ENCODE results near the gene FMN1. TPM values are rescaled to one million over a fixed set of nuclear protein-coding genes. Genes with fewer than 3 reads are reported as not detected.
A peak's percentile ranks its signal among the peaks of the same experiment; 100 is the strongest.

FMN1 gene
- total RNA-seq, 2 donors from 2014 or later: 13.7 to 17.1 TPM

DNA sequence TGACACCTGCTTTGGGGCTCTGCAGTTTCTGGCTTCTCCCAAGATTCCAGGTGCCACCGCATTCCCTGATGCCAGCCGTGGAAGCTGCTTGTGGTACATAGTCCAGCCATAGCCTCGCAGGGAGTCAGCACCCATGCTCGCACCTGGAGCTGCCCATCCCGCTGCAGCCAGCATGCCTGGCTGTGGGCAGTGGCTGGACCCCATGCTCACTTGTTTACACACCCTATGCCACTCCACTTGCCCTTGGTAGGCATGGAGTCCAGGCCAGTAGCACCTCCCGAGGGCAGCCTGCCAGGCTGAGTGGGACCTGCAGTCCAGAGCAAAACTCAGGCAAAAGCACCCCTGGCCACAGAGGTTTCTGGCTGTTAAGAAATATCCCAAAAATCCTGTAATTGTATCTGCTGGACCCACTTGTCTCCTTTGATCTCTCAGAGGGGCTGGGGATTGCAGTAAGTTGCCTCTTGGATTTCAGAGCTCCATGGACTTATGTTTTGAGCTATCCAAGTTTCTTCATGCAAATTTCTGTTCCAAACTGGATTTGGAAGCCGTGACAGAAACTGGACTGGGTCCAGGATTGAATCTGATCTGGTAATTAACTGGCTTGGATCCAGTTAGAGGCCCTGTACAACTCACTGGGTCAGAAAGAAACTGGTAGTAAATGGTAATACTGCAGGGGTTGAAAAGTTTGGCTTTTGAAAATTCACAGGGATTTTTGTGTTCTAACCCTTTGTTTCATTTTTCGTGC, 149.3 kb downstream of the FMN1 start:
- ATAC-seq (no peak), DNase-seq (peak in 2 of 4 donors; percentile 23 to 42)
- no peaks in the 10 kb centered on the region for H3K36me3 ChIP-seq (replicated peaks in 1 of 2; ENCODE audit: insufficient read depth in 1 of 2, low read depth in 2 of 2)
- no peaks in the 10 kb centered on the region for H3K27me3 ChIP-seq
- intact Hi-C loops (cut with DNase I): no loop called here
- peaks cover 11% of the 10 kb centered on the region for H3K4me1 ChIP-seq
- peak overlapping the region in 2 of 4 donors; percentile 2 to 45 for H3K27ac ChIP-seq
- no peak overlapping the region for H3K4me3 ChIP-seq
- WGBS, 2 donors: 57 to 66% methylated on average over 4 to 8 of the region's 8 CpGs
- TF ChIP-seq POLR2A (IDR thresholded peaks at IDR 0.05): no peak
- TF ChIP-seq, protein P1, sequence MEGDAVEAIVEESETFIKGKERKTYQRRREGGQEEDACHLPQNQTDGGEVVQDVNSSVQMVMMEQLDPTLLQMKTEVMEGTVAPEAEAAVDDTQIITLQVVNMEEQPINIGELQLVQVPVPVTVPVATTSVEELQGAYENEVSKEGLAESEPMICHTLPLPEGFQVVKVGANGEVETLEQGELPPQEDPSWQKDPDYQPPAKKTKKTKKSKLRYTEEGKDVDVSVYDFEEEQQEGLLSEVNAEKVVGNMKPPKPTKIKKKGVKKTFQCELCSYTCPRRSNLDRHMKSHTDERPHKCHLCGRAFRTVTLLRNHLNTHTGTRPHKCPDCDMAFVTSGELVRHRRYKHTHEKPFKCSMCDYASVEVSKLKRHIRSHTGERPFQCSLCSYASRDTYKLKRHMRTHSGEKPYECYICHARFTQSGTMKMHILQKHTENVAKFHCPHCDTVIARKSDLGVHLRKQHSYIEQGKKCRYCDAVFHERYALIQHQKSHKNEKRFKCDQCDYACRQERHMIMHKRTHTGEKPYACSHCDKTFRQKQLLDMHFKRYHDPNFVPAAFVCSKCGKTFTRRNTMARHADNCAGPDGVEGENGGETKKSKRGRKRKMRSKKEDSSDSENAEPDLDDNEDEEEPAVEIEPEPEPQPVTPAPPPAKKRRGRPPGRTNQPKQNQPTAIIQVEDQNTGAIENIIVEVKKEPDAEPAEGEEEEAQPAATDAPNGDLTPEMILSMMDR (IDR thresholded peaks at IDR 0.05): no peak
- peaks cover 0 to 6% (median 0%) of the 10 kb centered on the region in 3 donors for H3K9me3 ChIP-seq

- DNase-seq (no peak), ATAC-seq (no peak)
- WGBS, 2 donors: 33 to 67% methylated on average over 1 of the region's 1 CpG
- H3K4me1 ChIP-seq: peaks cover 11% of the 10 kb centered on the region
- no peak overlapping the region for H3K4me3 ChIP-seq
- H3K27ac ChIP-seq: no peak overlapping the region
- no peaks in the 10 kb centered on the region for H3K27me3 ChIP-seq
- peaks cover 0 to 6% (median 0%) of the 10 kb centered on the region in 3 donors for H3K9me3 ChIP-seq
- TF ChIP-seq, protein P1 (IDR thresholded peaks at IDR 0.05): no peak
- TF ChIP-seq POLR2A (IDR thresholded peaks at IDR 0.05): no peak
- H3K36me3 ChIP-seq (replicated peaks in 1 of 2; ENCODE audit: insufficient read depth in 1 of 2, low read depth in 2 of 2): no peaks in the 10 kb centered on the region
- intact Hi-C loops (cut with DNase I): no loop called here
Observed at GRCh38 chr15:33044598-33044997, 149.9 kb downstream of the FMN1 start.

DNA sequence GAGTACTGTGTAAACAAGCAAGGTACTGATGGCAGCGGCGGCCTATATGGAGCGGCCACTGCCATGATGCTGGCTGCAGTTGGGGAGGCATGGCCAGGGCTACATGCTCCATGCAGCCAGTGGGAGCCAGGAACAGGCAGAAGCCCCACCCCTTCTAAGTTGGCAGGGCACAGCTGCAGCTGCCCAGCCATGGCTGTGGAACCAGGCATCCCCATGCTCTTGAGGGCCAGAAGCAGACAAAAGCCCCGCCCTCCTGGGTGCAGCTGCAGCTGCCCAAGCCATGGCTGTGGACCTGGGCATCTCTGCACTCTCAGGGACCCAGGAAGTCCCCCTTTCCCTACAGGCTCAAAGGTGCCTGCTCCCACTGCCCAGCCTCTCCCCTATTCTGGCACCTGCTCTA, 150.9 kb downstream of the FMN1 start:
- Histone ChIP-seq H3K27ac (no peak overlapping the region), H3K27me3 (no peaks in the 10 kb centered on the region), H3K4me3 (no peak overlapping the region), H3K4me1 (peaks cover 11% of the 10 kb centered on the region), H3K36me3 (replicated peaks in 1 of 2; ENCODE audit: insufficient read depth in 1 of 2, low read depth in 2 of 2) (no peaks in the 10 kb centered on the region), H3K9me3 (peaks cover 0 to 6% (median 0%) of the 10 kb centered on the region in 3 donors)
- intact Hi-C loops (cut with DNase I): no loop called here
- TF ChIP-seq, protein P1 (IDR thresholded peaks at IDR 0.05): no peak
- TF ChIP-seq POLR2A (IDR thresholded peaks at IDR 0.05): no peak
- DNase-seq: no peak
- ATAC-seq: no peak
- 77 to 85% methylated on average over 4 of the region's 4 CpGs for WGBS, 2 donors

DNA sequence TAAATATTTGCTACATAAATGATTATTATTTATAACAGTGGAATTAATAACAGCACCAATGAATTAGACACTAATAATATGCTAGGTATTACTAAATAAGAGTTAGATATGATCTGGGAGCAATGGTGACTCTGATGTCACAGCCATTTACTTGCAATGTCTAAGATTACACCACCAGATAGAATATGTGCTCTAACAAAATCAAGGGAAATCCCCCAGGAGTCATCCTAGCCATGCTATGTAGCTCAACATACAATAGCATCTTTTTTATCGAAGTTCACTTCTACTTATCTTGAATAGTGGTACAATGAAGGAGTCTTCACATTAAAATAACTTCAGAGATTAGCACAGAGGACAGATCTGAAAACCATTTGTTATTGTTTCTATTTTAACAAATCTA, 154.0 kb downstream of the FMN1 start:
- Histone ChIP-seq H3K27me3 (no peaks in the 10 kb centered on the region), H3K4me3 (no peak overlapping the region), H3K27ac (no peak overlapping the region), H3K9me3 (peaks cover 0 to 6% (median 0%) of the 10 kb centered on the region in 3 donors), H3K36me3 (replicated peaks in 1 of 2; ENCODE audit: insufficient read depth in 1 of 2, low read depth in 2 of 2) (no peaks in the 10 kb centered on the region), H3K4me1 (peaks cover 14% of the 10 kb centered on the region)
- no peak for DNase-seq
- TF ChIP-seq, protein P1 (IDR thresholded peaks at IDR 0.05): no peak
- no peak for TF ChIP-seq POLR2A (IDR thresholded peaks at IDR 0.05)
- 76 to 77% methylated on average over 1 of the region's 1 CpG for WGBS, 2 donors
- no peak for ATAC-seq
- intact Hi-C loops (cut with DNase I): no loop called here

DNA sequence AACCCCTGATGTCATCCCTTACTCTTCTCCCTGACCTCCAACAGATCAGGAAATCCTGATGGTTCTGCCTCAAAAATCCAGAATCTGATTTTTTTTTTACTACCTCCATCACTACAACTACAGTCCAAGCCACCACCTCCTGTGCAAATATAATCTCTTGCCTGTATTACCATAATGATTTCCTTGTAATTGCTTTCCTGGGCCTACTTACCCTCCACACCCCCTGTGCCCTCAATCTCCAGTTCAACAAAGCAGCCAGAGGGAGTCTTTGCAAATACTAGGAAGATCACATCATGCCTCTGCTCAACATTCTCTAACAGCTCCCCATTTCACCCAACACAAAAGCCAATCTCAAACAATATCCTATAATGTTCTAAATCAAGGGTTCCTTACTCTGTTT, 159.9 kb downstream of the FMN1 start:
- no peaks in the 10 kb centered on the region for H3K9me3 ChIP-seq
- no peaks in the 10 kb centered on the region for H3K36me3 ChIP-seq (replicated peaks in 1 of 2; ENCODE audit: insufficient read depth in 1 of 2, low read depth in 2 of 2)
- no peak for DNase-seq
- intact Hi-C loops (cut with DNase I): no loop called here
- TF ChIP-seq POLR2A (IDR thresholded peaks at IDR 0.05): no peak
- TF ChIP-seq, protein P1 (IDR thresholded peaks at IDR 0.05): no peak
- no peaks in the 10 kb centered on the region for H3K27me3 ChIP-seq
- no peak overlapping the region for H3K4me3 ChIP-seq
- no peak overlapping the region for H3K27ac ChIP-seq
- no peak for ATAC-seq
- H3K4me1 ChIP-seq: peaks cover 4% of the 10 kb centered on the region

Measured in body of pancreas (tissue), 4 donors.